Mesodermal cell (in vitro differentiated cells): Measurements from ENCODE around the gene AGBL1.
A peak's percentile ranks its signal among the peaks of the same experiment; 100 is the strongest.
"Not testable (repeated sequence)": the region's sequence is repeated elsewhere in the genome, so short reads cannot be mapped to it uniquely, and the experiment has no call there.

Experiments used
- H3K27ac ChIP-seq: 2 replicates; pipeline ENCODE4 v1.7.0; 2013; ENCODE audit warnings: mild to moderate bottlenecking, low read depth, low read length, moderate library complexity; ENCODE audit not compliant: severe bottlenecking
- H3K36me3 ChIP-seq: 2 replicates; pipeline ENCODE4 v1.7.1; 2013; ENCODE audit warnings: mild to moderate bottlenecking, low read length, moderate library complexity; ENCODE audit not compliant: control insufficient read depth, insufficient read depth
- H3K4me1 ChIP-seq: one replicate; pipeline ENCODE4 v1.7.1; 2013; ENCODE audit warnings: mild to moderate bottlenecking, low read length; ENCODE audit not compliant: insufficient read depth, control insufficient read depth, poor library complexity, severe bottlenecking
- H3K4me3 ChIP-seq: 2 replicates; pipeline ENCODE4 v1.7.0; 2013; ENCODE audit warnings: low read length, control low read depth, mild to moderate bottlenecking; ENCODE audit not compliant: insufficient read depth, poor library complexity, severe bottlenecking; ENCODE audit errors: extremely low read depth
- H3K9me3 ChIP-seq: 2 replicates; pipeline ENCODE4 v1.7.1; 2013; ENCODE audit warnings: mild to moderate bottlenecking, low read length, moderate library complexity; ENCODE audit not compliant: control insufficient read depth
- WGBS, 2 experiments: methylation state at CpG; one replicate each; pipeline ENCODE4 v1.1.5; 2013; ENCODE audit warnings: missing lambda C conversion rate in 2 of 2; ENCODE audit not compliant: insufficient coverage in 2 of 2; 5-methylcytosine and 5-hydroxymethylcytosine counted together

Gene AGBL1

GRCh38 chr15:86988033-86988432, 908.4 kb downstream of the AGBL1 start:
- H3K9me3 ChIP-seq = no peaks in the 10 kb centered on the region
- H3K4me1 ChIP-seq = no peaks in the 10 kb centered on the region
- WGBS, 2 experiments = 57% methylated on average over 3 of the region's 4 CpGs; no CpG with 5 or more reads in 1 of the 2 experiments
- no peaks in the 10 kb centered on the region for H3K36me3 ChIP-seq
- no peak overlapping the region for H3K4me3 ChIP-seq
- no peak overlapping the region for H3K27ac ChIP-seq

- 76 to 92% methylated on average over 2 of the region's 2 CpGs for WGBS, 2 experiments
- no peaks in the 10 kb centered on the region for H3K36me3 ChIP-seq
- H3K4me3 ChIP-seq = no peak overlapping the region
- H3K4me1 ChIP-seq = no peaks in the 10 kb centered on the region
- H3K9me3 ChIP-seq = peaks cover 5% of the 10 kb centered on the region
- no peak overlapping the region for H3K27ac ChIP-seq
Observed at GRCh38 chr15:87021751-87022150, 942.1 kb downstream of the AGBL1 start.

DNA sequence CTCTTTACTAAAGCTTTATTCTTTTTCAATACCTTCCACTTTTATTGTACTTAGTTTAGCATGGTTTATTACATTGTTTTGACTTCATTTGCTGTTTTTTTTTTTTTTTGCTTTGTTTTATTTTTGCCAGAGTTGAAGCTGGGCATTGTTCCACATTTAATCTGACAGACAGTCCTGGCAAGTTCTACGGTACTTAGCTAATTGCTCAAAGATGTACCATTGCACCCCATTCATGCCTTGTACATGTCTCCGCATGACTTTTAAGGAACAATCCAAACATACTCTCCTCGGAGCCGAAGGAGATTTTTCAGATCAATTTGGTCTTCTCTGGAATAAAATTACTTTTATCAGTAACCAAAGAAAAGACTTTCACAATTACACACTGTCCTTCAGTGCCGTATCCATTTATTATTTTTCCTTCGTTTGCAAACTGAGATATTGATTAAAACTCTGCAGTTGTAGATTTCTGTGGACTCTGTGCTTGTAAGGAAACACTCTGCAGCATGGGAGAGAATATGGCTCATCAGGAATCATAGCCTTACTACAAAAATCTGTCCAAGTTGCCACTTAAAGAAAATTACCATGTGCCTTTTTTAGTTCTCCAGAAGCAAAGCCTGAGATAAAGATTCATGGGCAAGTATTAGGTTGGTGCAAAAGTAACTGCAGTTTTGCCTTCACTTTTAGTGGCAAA, 952.0 kb downstream of the AGBL1 start:
- H3K27ac ChIP-seq = no peak overlapping the region
- H3K4me1 ChIP-seq = peaks cover 38% of the 10 kb centered on the region
- 95 to 98% methylated on average over 4 of the region's 6 CpGs for WGBS, 2 experiments
- H3K36me3 ChIP-seq = no peaks in the 10 kb centered on the region
- H3K4me3 ChIP-seq = no peak overlapping the region
- no peaks in the 10 kb centered on the region for H3K9me3 ChIP-seq

DNA sequence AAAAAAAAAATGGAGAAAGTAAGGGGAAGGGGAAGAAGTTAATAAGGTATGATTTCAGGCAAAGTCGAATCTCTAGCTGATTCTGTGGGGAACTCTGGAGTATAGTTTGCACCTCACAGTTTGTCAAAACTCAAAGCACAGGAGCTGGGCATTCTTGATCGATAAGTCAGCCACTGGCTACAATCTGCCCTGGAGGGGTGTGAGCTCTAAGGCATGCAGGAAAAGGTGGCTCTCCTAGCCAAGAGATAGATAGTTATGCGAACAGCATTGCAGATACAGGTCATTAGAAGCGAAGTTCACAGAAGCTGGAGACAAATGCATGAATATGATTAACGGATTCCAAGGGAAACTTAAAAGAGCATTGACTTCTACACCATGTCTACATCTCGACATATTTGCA, 952.6 kb downstream of the AGBL1 start:
- Histone ChIP-seq H3K4me1 (peaks cover 38% of the 10 kb centered on the region), H3K36me3 (no peaks in the 10 kb centered on the region), H3K4me3 (no peak overlapping the region), H3K27ac (no peak overlapping the region), H3K9me3 (no peaks in the 10 kb centered on the region)
- WGBS, 2 experiments = 46 to 56% methylated on average over 4 to 5 of the region's 6 CpGs

- Histone ChIP-seq H3K36me3 (no peaks in the 10 kb centered on the region), H3K4me3 (no peak overlapping the region), H3K9me3 (no peaks in the 10 kb centered on the region), H3K4me1 (peaks cover 39% of the 10 kb centered on the region), H3K27ac (no peak overlapping the region)
- 100% methylated on average over 1 of the region's 2 CpGs for WGBS, 2 experiments
Observed at GRCh38 chr15:87033056-87033455, 953.4 kb downstream of the AGBL1 start.

DNA sequence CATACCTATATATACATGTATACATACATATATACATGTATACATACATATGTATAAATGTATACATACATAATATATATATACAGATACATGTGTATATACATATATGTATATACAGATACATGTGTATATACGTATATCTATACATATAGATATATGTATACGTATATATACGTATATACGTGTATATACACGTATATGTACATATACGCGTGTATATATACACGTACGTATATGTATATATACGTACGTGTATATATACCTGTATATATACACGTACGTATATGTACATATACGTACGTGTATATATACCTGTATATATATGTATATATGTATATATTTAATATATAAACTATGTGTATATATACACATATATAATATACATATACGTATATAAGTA, 955.2 kb downstream of the AGBL1 start:
- H3K4me1 ChIP-seq = peaks cover 47% of the 10 kb centered on the region
- H3K27ac ChIP-seq = no peak overlapping the region
- H3K9me3 ChIP-seq = no peaks in the 10 kb centered on the region
- no peaks in the 10 kb centered on the region for H3K36me3 ChIP-seq
- no peak overlapping the region for H3K4me3 ChIP-seq
- no CpG with 5 or more reads among the region's 16 CpGs for WGBS, 2 experiments

- H3K4me1 ChIP-seq = peaks cover 28% of the 10 kb centered on the region
- 58% methylated on average over 2 of the region's 3 CpGs; no CpG with 5 or more reads in 1 of the 2 experiments for WGBS, 2 experiments
- peak overlapping the region; percentile 29 for H3K27ac ChIP-seq
- no peak overlapping the region for H3K4me3 ChIP-seq
- no peaks in the 10 kb centered on the region for H3K9me3 ChIP-seq
- H3K36me3 ChIP-seq = no peaks in the 10 kb centered on the region
Observed at GRCh38 chr15:87038404-87038803, 958.7 kb downstream of the AGBL1 start.

- WGBS, 2 experiments = 94 to 98% methylated on average over 4 of the region's 4 CpGs
- not testable (repeated sequence) for H3K27ac ChIP-seq, H3K4me3 ChIP-seq, H3K36me3 ChIP-seq, H3K9me3 ChIP-seq, H3K4me1 ChIP-seq
Observed at GRCh38 chr15:87042619-87043018, 962.9 kb downstream of the AGBL1 start.

DNA sequence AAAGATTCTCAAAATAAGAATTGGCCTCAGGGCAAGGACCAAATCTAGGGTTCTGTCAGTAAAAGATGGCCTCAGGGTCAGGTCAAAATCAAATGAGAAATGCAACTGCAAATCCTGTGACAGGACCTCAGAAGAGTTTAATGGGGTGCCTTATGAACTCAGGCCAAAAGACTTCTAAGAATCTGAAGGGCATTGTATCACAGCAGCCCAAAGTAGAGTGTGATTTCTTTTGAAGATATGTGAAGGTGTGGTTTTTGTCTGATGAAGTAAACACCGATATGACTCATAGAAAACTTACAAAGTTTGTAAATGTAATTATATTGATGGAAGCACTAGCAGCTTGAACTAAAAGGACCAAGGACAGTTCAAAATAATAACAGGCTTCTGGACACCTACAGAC, 966.1 kb downstream of the AGBL1 start:
- H3K27ac ChIP-seq = no peak overlapping the region
- no peaks in the 10 kb centered on the region for H3K9me3 ChIP-seq
- 83 to 100% methylated on average over 1 of the region's 1 CpG for WGBS, 2 experiments
- H3K4me3 ChIP-seq = no peak overlapping the region
- no peaks in the 10 kb centered on the region for H3K36me3 ChIP-seq
- H3K4me1 ChIP-seq = no peaks in the 10 kb centered on the region

GRCh38 chr15:87047203-87047965, 967.7 kb downstream of the AGBL1 start:
- no peak overlapping the region for H3K27ac ChIP-seq
- H3K4me3 ChIP-seq = no peak overlapping the region
- no peaks in the 10 kb centered on the region for H3K36me3 ChIP-seq
- WGBS, 2 experiments = 84 to 91% methylated on average over 1 to 4 of the region's 4 CpGs
- no peaks in the 10 kb centered on the region for H3K4me1 ChIP-seq
- H3K9me3 ChIP-seq = no peaks in the 10 kb centered on the region
